H1 (cell line): ENCODE measurements around the gene PELI2. TPM values are rescaled to one million over a fixed set of nuclear protein-coding genes. Genes with fewer than 3 reads are reported as not detected.

ENCODE experiments used
- CTCF ChIA-PET: fragments of 300-600 bp; sonication (Branson Sonifier 250); formaldehyde crosslinking; loops from one replicate; lab custom pipeline; 2021; ENCODE audit not compliant: partially characterized antibody; lab: Charles Lee
- POLR2A ChIA-PET: fragments of 300-600 bp; sonication (Branson Sonifier 250); formaldehyde crosslinking; loops from one replicate; lab custom pipeline; 2021; ENCODE audit warnings: inconsistent platforms; ENCODE audit not compliant: partially characterized antibody; lab: Charles Lee
- DNase-seq, 2 experiments: peaks; one replicate each; pipeline versions ENCODE4 v3.0.0 to v3.0.0-alpha.2; 2010 to 2022; ENCODE audit warnings: low spot score in 2 of 2, low read depth in 1 of 2, mixed read lengths in 1 of 2
- FAIRE-seq: peaks from 2 replicates; lab custom pipeline; 2011; peaks lifted over from hg19 to GRCh38; lab: Jason Lieb, UNC
- H2AFZ ChIP-seq: 2 replicates; pipeline ENCODE4 v1.8.1; 2012; ENCODE audit warnings: low read length, inconsistent platforms
- H2AK5ac ChIP-seq: 2 replicates; pipeline ENCODE4 v1.6.1; 2013; ENCODE audit warnings: low read depth, low read length
- H2BK120ac ChIP-seq: replicated peaks from 2 replicates; pipeline ENCODE3; 2013; ENCODE audit warnings: low read depth, low read length, inconsistent platforms
- H2BK12ac ChIP-seq: 2 replicates; pipeline ENCODE4 v1.6.1; 2013; ENCODE audit warnings: low read depth, low read length
- H2BK15ac ChIP-seq: 2 replicates; pipeline ENCODE4 v1.6.1; 2013; ENCODE audit warnings: low read length
- H2BK20ac ChIP-seq: 2 replicates; pipeline ENCODE4 v1.6.1; 2013; ENCODE audit warnings: low read length
- H2BK5ac ChIP-seq: 2 replicates; pipeline ENCODE4 v1.6.1; 2013; ENCODE audit warnings: low read depth, low read length
- H3K14ac ChIP-seq: 2 replicates; pipeline ENCODE4 v1.6.1; 2013; ENCODE audit warnings: inconsistent platforms; ENCODE audit not compliant: insufficient read length
- H3K18ac ChIP-seq: 2 replicates; pipeline ENCODE4 v1.6.1; 2013; ENCODE audit warnings: low read length; ENCODE audit errors: extremely low read depth
- H3K23ac ChIP-seq: 2 replicates; pipeline ENCODE4 v1.6.1; 2013; ENCODE audit warnings: inconsistent platforms; ENCODE audit not compliant: insufficient read length
- H3K23me2 ChIP-seq: 2 replicates; pipeline ENCODE4 v1.6.1; 2013; ENCODE audit warnings: low read depth, low read length
- H3K27ac ChIP-seq: 2 replicates; pipeline ENCODE4 v1.6.1; 2011; ENCODE audit warnings: low read depth, low read length, inconsistent platforms
- H3K27me3 ChIP-seq, 4 experiments: replicated peaks in 1 of 4; 1 replicate in 1 of 4; 2 replicates in 3 of 4; pipeline versions ENCODE4 v1.6.1 to v1.8.1; 2011 to 2013; ENCODE audit warnings: low read length in 3 of 4, mild to moderate bottlenecking in 3 of 4, inconsistent platforms in 2 of 4, mixed read lengths in 2 of 4, moderate library complexity in 1 of 4; ENCODE audit not compliant: control insufficient read depth in 3 of 4, insufficient read depth in 3 of 4; ENCODE audit errors: extremely low read depth in 1 of 4
- H3K36me3 ChIP-seq, 4 experiments: 2 replicates each; pipeline versions ENCODE4 v1.6.1 to v1.8.1; 2011 to 2013; ENCODE audit warnings: mild to moderate bottlenecking in 4 of 4, low read length in 3 of 4, moderate library complexity in 2 of 4, control low read depth in 1 of 4, inconsistent platforms in 1 of 4; ENCODE audit not compliant: insufficient read depth in 4 of 4, control insufficient read depth in 2 of 4
- H3K4ac ChIP-seq: replicated peaks from 2 replicates; pipeline ENCODE3; 2013; ENCODE audit warnings: low read length, low read depth, mixed read lengths, inconsistent platforms; ENCODE audit not compliant: insufficient read length
- H3K4me1 ChIP-seq, 4 experiments: replicated peaks in 1 of 4; 1 replicate in 1 of 4; 2 replicates in 3 of 4; pipeline versions ENCODE4 v1.6.1 to v1.8.1; 2011 to 2013; ENCODE audit warnings: low read length in 3 of 4, inconsistent platforms in 2 of 4, mixed read lengths in 1 of 4; ENCODE audit not compliant: insufficient read depth in 4 of 4, control insufficient read depth in 3 of 4
- H3K4me2 ChIP-seq, 2 experiments: 2 replicates each; pipeline versions ENCODE4 v1.6.1 to v1.8.1; 2011 to 2013; ENCODE audit warnings: low read depth in 2 of 2, low read length in 2 of 2, control low read depth in 1 of 2, inconsistent platforms in 1 of 2, mild to moderate bottlenecking in 1 of 2; ENCODE audit not compliant: insufficient read depth in 1 of 2
- H3K4me3 ChIP-seq, 4 experiments: fragments of 200-600, 300-600 bp in 1 of 4; sonication (generic), shearing (Covaris generic), sonication (Bioruptor Twin) in 1 of 4; 2 replicates each; pipeline versions ENCODE4 v1.5.1 to v1.8.1; 2011 to 2016; ENCODE audit warnings: low read length in 4 of 4, low read depth in 3 of 4, control low read depth in 2 of 4, inconsistent platforms in 2 of 4, mild to moderate bottlenecking in 2 of 4, mixed read lengths in 1 of 4, moderate library complexity in 1 of 4; ENCODE audit not compliant: insufficient read depth in 2 of 4; ENCODE audit errors: extremely low read depth in 1 of 4
- H3K56ac ChIP-seq: replicated peaks from 2 replicates; pipeline ENCODE3; 2013; ENCODE audit warnings: low read depth, mild to moderate bottlenecking, mixed read lengths, low read length, inconsistent platforms; ENCODE audit not compliant: insufficient read length
- H3K79me1 ChIP-seq: 2 replicates; pipeline ENCODE4 v1.6.1; 2013; ENCODE audit warnings: low read depth, low read length, control low read depth
- H3K79me2 ChIP-seq, 2 experiments: 2 replicates each; pipeline versions ENCODE4 v1.6.1 to v1.8.1; 2012 to 2013; ENCODE audit warnings: low read length in 2 of 2, mild to moderate bottlenecking in 2 of 2, inconsistent platforms in 1 of 2; ENCODE audit not compliant: insufficient read depth in 2 of 2, control insufficient read depth in 1 of 2
- H3K9ac ChIP-seq, 4 experiments: replicated peaks in 1 of 4; 1 replicate in 1 of 4; 2 replicates in 3 of 4; pipeline versions ENCODE4 v1.6.1 to v1.8.1; 2011 to 2013; ENCODE audit warnings: low read depth in 3 of 4, low read length in 3 of 4, control low read depth in 2 of 4, mild to moderate bottlenecking in 2 of 4, moderate library complexity in 2 of 4, inconsistent platforms in 1 of 4; ENCODE audit errors: extremely low read depth in 1 of 4
- H3K9me3 ChIP-seq, 2 experiments: 2 replicates each; pipeline versions ENCODE4 v1.6.1 to v1.8.1; 2012 to 2013; ENCODE audit warnings: mild to moderate bottlenecking in 2 of 2, moderate library complexity in 2 of 2, control low read depth in 1 of 2, inconsistent platforms in 1 of 2, low read depth in 1 of 2, low read length in 1 of 2, mixed read lengths in 1 of 2; ENCODE audit not compliant: insufficient read depth in 2 of 2
- H4K20me1 ChIP-seq, 2 experiments: replicated peaks in 1 of 2; 2 replicates each; pipeline versions ENCODE3 to v1.8.1; 2011 to 2013; ENCODE audit warnings: inconsistent platforms in 2 of 2, low read length in 2 of 2, mild to moderate bottlenecking in 1 of 2; ENCODE audit not compliant: insufficient read depth in 2 of 2, control insufficient read depth in 1 of 2
- H4K5ac ChIP-seq: 2 replicates; pipeline ENCODE4 v1.6.1; 2013; ENCODE audit warnings: low read length, low read depth, mixed read lengths, inconsistent platforms; ENCODE audit not compliant: insufficient read length
- H4K8ac ChIP-seq: 2 replicates; pipeline ENCODE4 v1.8.0; 2013; ENCODE audit warnings: mild to moderate bottlenecking, moderate library complexity, low read length, inconsistent platforms; ENCODE audit not compliant: insufficient read depth; ENCODE audit errors: extremely low read depth
- H4K91ac ChIP-seq: replicated peaks from 2 replicates; pipeline ENCODE3; 2013; ENCODE audit warnings: low read length, mixed read lengths, inconsistent platforms; ENCODE audit not compliant: insufficient read length
- ATF2 ChIP-seq: IDR thresholded peaks from 2 replicates; pipeline ENCODE4 v1.6.1; 2012; ENCODE audit warnings: low read length, inconsistent platforms
- EP300 ChIP-seq, 2 experiments: IDR thresholded peaks; 1 replicate in 1 of 2; 2 replicates in 1 of 2; pipeline ENCODE4 v1.6.1; 2011 to 2012; ENCODE audit warnings: low read depth in 2 of 2, low read length in 2 of 2, mild to moderate bottlenecking in 2 of 2, borderline replicate concordance in 1 of 2, inconsistent platforms in 1 of 2, moderate library complexity in 1 of 2
- HDAC2 ChIP-seq, 2 experiments: fragments of 300-600 bp in 1 of 2; sonication (generic) in 1 of 2; IDR thresholded peaks; 2 replicates each; pipeline ENCODE4 v1.6.1; 2011 to 2012; ENCODE audit warnings: low read depth in 2 of 2, low read length in 2 of 2, mild to moderate bottlenecking in 2 of 2, moderate library complexity in 2 of 2, borderline replicate concordance in 1 of 2, inconsistent platforms in 1 of 2
- SAP30 ChIP-seq: fragments of 300-600 bp; sonication (generic); IDR thresholded peaks from 2 replicates; pipeline ENCODE4 v1.7.1; 2012; ENCODE audit warnings: low read length, moderate library complexity, mild to moderate bottlenecking, inconsistent platforms; ENCODE audit not compliant: insufficient read depth, insufficient replicate concordance
- SRF ChIP-seq: IDR thresholded peaks from 2 replicates; pipeline ENCODE4 v1.6.1; 2011; ENCODE audit warnings: mild to moderate bottlenecking, low read depth, low read length, moderate library complexity
- WGBS, 2 experiments: shearing (Covaris generic) in 1 of 2; methylation state at CpG; one replicate each; pipeline versions ENCODE4 v1.1.6 to v1.1.7; 2013 to 2015; ENCODE audit warnings: low lambda C conversion rate in 2 of 2, mixed read lengths in 2 of 2, inconsistent platforms in 1 of 2, low coverage in 1 of 2, missing lambda C conversion rate in 1 of 2; ENCODE audit not compliant: insufficient replicate concordance in 2 of 2, insufficient coverage in 1 of 2, insufficient read length in 1 of 2; ENCODE audit errors: extremely low coverage in 1 of 2, missing lambda C conversion rate in 1 of 2; 5-methylcytosine and 5-hydroxymethylcytosine counted together
- polyA plus RNA-seq, 7 experiments: library from polyadenylated mRNA; depleted of rRNA in 3 of 7; stranded (reverse) in 5 of 7; unstranded in 2 of 7; fragments of >200 nt in 5 of 7; fragments of 200-250 nt in 2 of 7; gene quantifications; 1 replicate in 5 of 7; 2 replicates in 1 of 7; 4 replicates in 1 of 7; pipeline versions ENCODE4 v1.2.1 to v1.2.3, GENCODE V29; 2011 to 2013; ENCODE audit warnings: missing spikeins in 2 of 7, mixed read lengths in 2 of 7
- total RNA-seq: library from RNA; stranded (reverse); fragmentation: NEBNext Ultra II Directional; extraction: Animal tissue kit (Norgen Biotek cat#: 25700); gene quantifications from 2 replicates; pipeline ENCODE4 v1.2.1, GENCODE V29; 2021

The PELI2 gene
- total and polyA plus RNA-seq, 2 of the 8 experiments (the other 6 are each of a cell fraction or from before 2014, with no cell fraction given): 14.6 to 25.7 TPM

- no peak overlapping the region for H2AK5ac ChIP-seq
- H3K9ac ChIP-seq: no peak overlapping the region
- H3K23me2 ChIP-seq: no peaks in the 10 kb centered on the region
- no peak overlapping the region for H2BK12ac ChIP-seq
- H2BK5ac ChIP-seq: no peak overlapping the region
- no peak overlapping the region for H3K4me3 ChIP-seq
- no peak overlapping the region for H4K8ac ChIP-seq
- H4K5ac ChIP-seq: no peak overlapping the region
- H4K20me1 ChIP-seq: peaks cover 0 to 2% of the 10 kb centered on the region in 2 experiments
- H3K27me3 ChIP-seq: no peaks in the 10 kb centered on the region
- no peak overlapping the region for H2AFZ ChIP-seq
- TF ChIP-seq EP300 (IDR thresholded peaks at IDR 0.05; ENCODE audit: borderline replicate concordance in 1 of 2, low read depth in 2 of 2, low read length in 2 of 2): no peak
- no peak for TF ChIP-seq SAP30
- TF ChIP-seq ATF2: no peak
- TF ChIP-seq SRF: no peak
- no peak for TF ChIP-seq HDAC2 (IDR thresholded peaks at IDR 0.05; ENCODE audit: borderline replicate concordance in 1 of 2, low read depth in 2 of 2, low read length in 2 of 2)
- TF ChIP-seq, all 59 proteins: peak for 0
- H4K91ac ChIP-seq: no peak overlapping the region
- no peaks in the 10 kb centered on the region for H3K4me1 ChIP-seq
- H3K18ac ChIP-seq: no peak overlapping the region
- H3K56ac ChIP-seq: no peak overlapping the region
- H3K9me3 ChIP-seq: no peaks in the 10 kb centered on the region
- ChIA-PET CTCF (interaction anchor here (0.6 to 1.1 kb wide), 4 partner anchors 12 to 740 kb away, joined by 3 to 4 read pairs (median 3); no protein-coding TSS in a partner anchor), POLR2A (no interaction called here)
- WGBS, 2 experiments: 97% methylated on average over 2 of the region's 2 CpGs; no CpG with 5 or more reads in 1 of the 2 experiments
- FAIRE-seq (no peak), DNase-seq (no peak)
- peaks cover 7% of the 10 kb centered on the region; the same call in 1 of the 2 replicates for H3K79me1 ChIP-seq
- no peaks in the 10 kb centered on the region; a peak in 1 of 8 replicates for H3K36me3 ChIP-seq
- H2BK15ac ChIP-seq: no peak overlapping the region
- no peak overlapping the region for H3K14ac ChIP-seq
- no peak overlapping the region for H3K4ac ChIP-seq
- H3K79me2 ChIP-seq: 0 out of 4 replicates have a peak, but pooled peaks cover 0 to 3% of the 10 kb centered on the region in 2 experiments
- H2BK120ac ChIP-seq: no peak overlapping the region
- no peak overlapping the region for H2BK20ac ChIP-seq
- no peak overlapping the region for H3K27ac ChIP-seq
- H3K23ac ChIP-seq: no peak overlapping the region
- no peak overlapping the region for H3K4me2 ChIP-seq
Observed at GRCh38 chr14:56211844-56212243, 93.6 kb downstream of the PELI2 start.
